NB4 (cell line): ENCODE measurements around the gene FILIP1L.

Source experiments
- DNase-seq: peaks from one replicate; pipeline ENCODE4 v3.0.0; 2010; ENCODE audit warnings: low read depth
- H3K4me3 ChIP-seq: one replicate; pipeline ENCODE4 v1.5.1; 2011; ENCODE audit warnings: mild to moderate bottlenecking, low read depth, low read length, moderate library complexity
- MAX ChIP-seq: IDR thresholded peaks from 2 replicates; pipeline ENCODE4 v1.6.1; 2011; ENCODE audit warnings: low read depth, low read length
- MYC ChIP-seq: IDR thresholded peaks from 2 replicates; pipeline ENCODE4 v1.6.1; 2011; ENCODE audit warnings: low read depth, low read length
- POLR2A ChIP-seq: IDR thresholded peaks from 2 replicates; pipeline ENCODE4 v1.6.1; 2011; ENCODE audit warnings: mild to moderate bottlenecking; ENCODE audit not compliant: insufficient read length; ENCODE audit errors: extremely low read depth
- TF ChIP-seq, protein P1 (sequence below): IDR thresholded peaks from one replicate; pipeline ENCODE4 v1.5.1; 2012; ENCODE audit warnings: low read depth, low read length

Gene FILIP1L

DNA sequence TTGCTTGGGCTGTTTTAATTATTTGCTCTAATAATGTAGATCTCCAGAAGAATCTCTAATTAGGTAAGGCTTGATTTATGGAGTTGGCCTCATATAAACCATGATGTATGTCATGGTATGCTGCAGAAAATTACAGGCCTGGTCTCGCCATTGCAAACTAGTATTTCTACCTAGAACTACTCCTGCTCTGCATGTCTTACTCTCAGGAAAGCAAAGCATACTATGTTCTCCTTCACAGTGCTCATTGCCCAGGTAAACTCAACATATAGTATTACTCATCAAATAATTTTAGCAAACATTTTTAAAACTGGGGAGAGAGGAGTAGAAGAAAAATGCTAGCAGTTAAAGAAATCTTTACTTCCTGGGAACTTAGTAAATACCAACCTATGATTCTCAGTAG lies 90.7 kb downstream of the FILIP1L start:
- DNase-seq: no peak
- H3K4me3 ChIP-seq: no peak overlapping the region
- no peak for TF ChIP-seq MAX
- TF ChIP-seq, protein P1, sequence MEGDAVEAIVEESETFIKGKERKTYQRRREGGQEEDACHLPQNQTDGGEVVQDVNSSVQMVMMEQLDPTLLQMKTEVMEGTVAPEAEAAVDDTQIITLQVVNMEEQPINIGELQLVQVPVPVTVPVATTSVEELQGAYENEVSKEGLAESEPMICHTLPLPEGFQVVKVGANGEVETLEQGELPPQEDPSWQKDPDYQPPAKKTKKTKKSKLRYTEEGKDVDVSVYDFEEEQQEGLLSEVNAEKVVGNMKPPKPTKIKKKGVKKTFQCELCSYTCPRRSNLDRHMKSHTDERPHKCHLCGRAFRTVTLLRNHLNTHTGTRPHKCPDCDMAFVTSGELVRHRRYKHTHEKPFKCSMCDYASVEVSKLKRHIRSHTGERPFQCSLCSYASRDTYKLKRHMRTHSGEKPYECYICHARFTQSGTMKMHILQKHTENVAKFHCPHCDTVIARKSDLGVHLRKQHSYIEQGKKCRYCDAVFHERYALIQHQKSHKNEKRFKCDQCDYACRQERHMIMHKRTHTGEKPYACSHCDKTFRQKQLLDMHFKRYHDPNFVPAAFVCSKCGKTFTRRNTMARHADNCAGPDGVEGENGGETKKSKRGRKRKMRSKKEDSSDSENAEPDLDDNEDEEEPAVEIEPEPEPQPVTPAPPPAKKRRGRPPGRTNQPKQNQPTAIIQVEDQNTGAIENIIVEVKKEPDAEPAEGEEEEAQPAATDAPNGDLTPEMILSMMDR: no peak
- no peak for TF ChIP-seq POLR2A
- TF ChIP-seq MYC: no peak

DNA sequence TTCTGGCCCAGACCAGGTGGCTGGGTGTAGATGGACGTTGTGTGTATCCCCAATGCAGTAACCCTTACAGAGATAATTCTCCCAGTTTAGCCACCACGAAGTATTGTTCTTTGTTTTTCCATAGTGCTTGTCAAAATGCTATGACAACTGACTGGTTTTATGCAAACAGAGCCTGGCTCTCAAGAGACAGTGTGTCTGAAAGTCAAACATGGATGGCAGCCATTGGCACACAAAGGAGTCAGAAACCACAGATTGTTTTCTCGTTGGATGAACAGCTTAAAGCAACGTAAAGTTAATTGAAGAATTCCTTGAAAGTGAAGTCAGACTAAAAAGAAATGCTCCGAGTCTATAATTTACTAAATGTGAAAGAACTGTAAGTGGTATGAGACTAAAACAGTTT lies 91.2 kb downstream of the FILIP1L start:
- no peak for DNase-seq
- no peak for TF ChIP-seq POLR2A
- no peak for TF ChIP-seq MAX
- H3K4me3 ChIP-seq: no peak overlapping the region

DNA sequence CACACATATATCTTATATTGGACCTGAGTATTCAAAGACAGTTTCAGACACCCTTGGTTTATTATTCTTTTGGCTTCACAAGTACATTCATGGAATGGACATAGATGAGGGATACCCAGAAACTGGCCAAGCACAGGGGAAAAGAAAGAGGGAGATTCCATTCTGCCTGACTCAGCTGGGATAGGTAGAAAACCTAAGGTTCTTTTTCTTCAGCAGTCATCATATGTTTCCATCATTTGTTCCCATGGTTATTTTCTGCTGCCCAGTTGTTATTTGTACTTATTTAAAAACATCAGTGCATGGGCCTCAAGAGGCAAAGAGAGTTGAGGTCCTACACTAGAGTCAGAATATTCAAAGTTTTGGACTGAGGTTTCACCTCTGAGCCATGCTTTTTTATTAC lies 91.8 kb downstream of the FILIP1L start:
- H3K4me3 ChIP-seq: no peak overlapping the region
- TF ChIP-seq MYC: no peak
- DNase-seq: no peak

GRCh38 chr3:100020876-100021644 lies 93.2 kb downstream of the FILIP1L start:
- TF ChIP-seq POLR2A: no peak
- TF ChIP-seq, protein P1: no peak
- TF ChIP-seq MAX: no peak
- no peak for TF ChIP-seq MYC

DNA sequence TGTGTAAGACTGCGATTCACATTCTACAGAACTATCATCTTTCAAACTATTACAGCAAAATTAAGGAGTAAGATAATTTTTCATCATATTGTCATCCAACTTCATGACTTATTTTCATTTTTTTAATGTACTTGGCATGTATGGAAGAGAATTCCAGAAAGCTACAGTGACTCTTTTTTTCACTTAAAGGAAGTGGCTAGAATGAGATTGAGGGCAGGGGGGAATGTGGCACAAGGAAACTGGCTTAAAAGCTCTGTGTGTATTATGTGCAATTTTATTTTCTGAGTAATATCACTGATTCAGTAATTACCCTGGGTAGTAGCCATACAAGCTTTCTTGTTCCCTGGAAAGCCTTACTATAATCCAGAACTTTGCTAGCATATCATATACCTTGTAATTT lies 94.6 kb downstream of the FILIP1L start:
- TF ChIP-seq MYC (no peak), MAX (no peak), POLR2A (no peak)
- TF ChIP-seq, protein P1: no peak
- no peak overlapping the region for H3K4me3 ChIP-seq
- no peak for DNase-seq

More at GRCh38 chr3:100020876-100021644, 93.2 kb downstream of the FILIP1L start:
- no peak for DNase-seq
- no peak overlapping the region for H3K4me3 ChIP-seq

- H3K4me3 ChIP-seq: no peak overlapping the region
- DNase-seq: no peak
- TF ChIP-seq, protein P1: no peak
- TF ChIP-seq MYC (no peak), POLR2A (no peak), MAX (no peak)
These were observed 95.5 kb downstream of the FILIP1L start for GRCh38 chr3:100018806-100019205.

- DNase-seq: no peak
- TF ChIP-seq MAX (no peak), MYC (no peak), POLR2A (no peak)
- TF ChIP-seq, protein P1: no peak
- H3K4me3 ChIP-seq: no peak overlapping the region
These were observed 104.2 kb downstream of the FILIP1L start for GRCh38 chr3:100010087-100010417.
